Measurements from ENCODE around the gene PPP2R3B. TPM values are rescaled to one million over a fixed set of nuclear protein-coding genes. Genes with fewer than 3 reads are reported as not detected.

The PPP2R3B gene
- total and polyA plus RNA-seq, 2 of the 4 experiments (the other 2 are of a cell fraction): 13.2 to 13.3 TPM

- H4K91ac ChIP-seq (ENCODE audit: insufficient read depth, low read depth, low read length): no peak overlapping the region
- H4K8ac ChIP-seq (ENCODE audit: low read depth in 2 of 2, low read length in 2 of 2): no peak overlapping the region
- TF ChIP-seq MAFK (IDR thresholded peaks at IDR 0.05; ENCODE audit: low read depth, low read length) (no peak), USF2 (IDR thresholded peaks at IDR 0.05; ENCODE audit: low read depth, low read length) (no peak), CEBPB (IDR thresholded peaks at IDR 0.05; ENCODE audit: low read depth, low read length) (0 out of 2 replicates have a peak, but pooled peaks have one; percentile 8)
- H3K36me3 ChIP-seq (ENCODE audit: control insufficient read depth, insufficient read depth, low read length): no peaks in the 10 kb centered on the region
- H3K79me1 ChIP-seq (ENCODE audit: low read depth in 1 of 2, low read length in 2 of 2): no peaks in the 10 kb centered on the region
- intact Hi-C loops (cut with micrococcal nuclease) (no loop called here), in situ Hi-C loops (cut with MboI; ENCODE audit: low sequenced_read_pairs) (no loop called here), dilution Hi-C loops (cut with HindIII; ENCODE audit: low sequenced_read_pairs, unreplicated experiment) (no loop called here)
- H2BK5ac ChIP-seq (ENCODE audit: low read depth, low read length, poor library complexity, severe bottlenecking): no peak overlapping the region
- ChIA-PET POLR2A (ENCODE audit: unreplicated experiment) (no interaction called here), CTCF (no interaction called here)
- BruUV-seq (replicated peaks): no TSS peak
- no peak overlapping the region for H2AK9ac ChIP-seq (replicated peaks; ENCODE audit: low read depth, low read length, poor library complexity)
- no peak overlapping the region for H3K4ac ChIP-seq (ENCODE audit: low read depth, low read length)
- no peak overlapping the region for H3K18ac ChIP-seq (ENCODE audit: low read depth, low read length)
- peaks cover 21% of the 10 kb centered on the region for H4K20me1 ChIP-seq (ENCODE audit: insufficient read depth, low read length)
- no peak overlapping the region for H3K14ac ChIP-seq (replicated peaks; ENCODE audit: low read depth, low read length)
- no peak overlapping the region for H2BK120ac ChIP-seq (ENCODE audit: low read depth, low read length)
- peaks cover 5% of the 10 kb centered on the region; the same call in 1 of the 2 replicates for H3K27me3 ChIP-seq (ENCODE audit: control insufficient read depth, insufficient read depth, low read length)
- no peak overlapping the region for H4K5ac ChIP-seq (ENCODE audit: low read depth, low read length)
- no peaks in the 10 kb centered on the region for H3K9me3 ChIP-seq (ENCODE audit: control insufficient read depth, insufficient read depth, low read length)
- no peak overlapping the region for H2BK15ac ChIP-seq (ENCODE audit: low read depth, low read length)
- no peak overlapping the region for H3K27ac ChIP-seq (ENCODE audit: insufficient read depth, low read length)
- H3K9ac ChIP-seq (ENCODE audit: low read depth, low read length): no peak overlapping the region
- no peak overlapping the region for H2BK20ac ChIP-seq (ENCODE audit: low read depth, low read length)
- no peak overlapping the region for H2AK5ac ChIP-seq (ENCODE audit: low read depth, low read length)
- H2AFZ ChIP-seq (replicated peaks; ENCODE audit: low read length, poor library complexity): peak overlapping the region; percentile 84
- peak; percentile 44 for DNase-seq
- peaks cover 8% of the 10 kb centered on the region for H3K4me1 ChIP-seq (ENCODE audit: control insufficient read depth, insufficient read depth, low read length)
- H3K56ac ChIP-seq (ENCODE audit: extremely low read depth, insufficient read depth, low read length): no peak overlapping the region
- H3K9me1 ChIP-seq (ENCODE audit: insufficient read depth, low read length): no peaks in the 10 kb centered on the region
- peak; percentile 31 for ATAC-seq (ENCODE audit: low read depth)
- peak overlapping the region; percentile 30 for H3K4me3 ChIP-seq (ENCODE audit: insufficient read depth, low read depth, low read length)
- H3K23ac ChIP-seq (ENCODE audit: low read depth, low read length): no peak overlapping the region
- peak overlapping the region; percentile 29 for H3K4me2 ChIP-seq (ENCODE audit: low read depth, low read length)
- WGBS, 2 experiments (ENCODE audit: extremely low coverage in 2 of 2, insufficient read length in 1 of 2): 6% methylated on average over 16 of the region's 63 CpGs; no CpG with 5 or more reads in 1 of the 2 experiments
These were observed 13.7 kb downstream of the PPP2R3B start for GRCh38 chrX:372856-373640.
